T-helper 1 cell treated with Interleukin-12 subunit alpha and Interleukin-12 subunit beta and Interleukin-4 antibody, amounts not matched to agents 30 ng/mL and 1 ng/mL, for 36 hours (primary cell): ENCODE measurements around the gene ZBTB46. TPM values are rescaled to one million over a fixed set of nuclear protein-coding genes. Genes with fewer than 3 reads are reported as not detected.
"Not testable (repeated sequence)": the region's sequence is repeated elsewhere in the genome, so short reads cannot be mapped to it uniquely, and the experiment has no call there.

Experiments used
- intact Hi-C: fragments of 100-400 bp; cut with micrococcal nuclease; formaldehyde crosslinking; loops from one replicate; pipeline ENCODE4 v1.15.1; 2024
- total RNA-seq: library from RNA; stranded (reverse); gene quantifications from 2 replicates; pipeline ENCODE4 v1.2.3, GENCODE V29; 2022

Gene ZBTB46
- total RNA-seq, 1 donor from 2014 or later: 0.61 TPM

GRCh38 chr20:63858393-63859165 is 27.5 kb upstream of the ZBTB46 start:
- intact Hi-C loops: no loop called here

DNA sequence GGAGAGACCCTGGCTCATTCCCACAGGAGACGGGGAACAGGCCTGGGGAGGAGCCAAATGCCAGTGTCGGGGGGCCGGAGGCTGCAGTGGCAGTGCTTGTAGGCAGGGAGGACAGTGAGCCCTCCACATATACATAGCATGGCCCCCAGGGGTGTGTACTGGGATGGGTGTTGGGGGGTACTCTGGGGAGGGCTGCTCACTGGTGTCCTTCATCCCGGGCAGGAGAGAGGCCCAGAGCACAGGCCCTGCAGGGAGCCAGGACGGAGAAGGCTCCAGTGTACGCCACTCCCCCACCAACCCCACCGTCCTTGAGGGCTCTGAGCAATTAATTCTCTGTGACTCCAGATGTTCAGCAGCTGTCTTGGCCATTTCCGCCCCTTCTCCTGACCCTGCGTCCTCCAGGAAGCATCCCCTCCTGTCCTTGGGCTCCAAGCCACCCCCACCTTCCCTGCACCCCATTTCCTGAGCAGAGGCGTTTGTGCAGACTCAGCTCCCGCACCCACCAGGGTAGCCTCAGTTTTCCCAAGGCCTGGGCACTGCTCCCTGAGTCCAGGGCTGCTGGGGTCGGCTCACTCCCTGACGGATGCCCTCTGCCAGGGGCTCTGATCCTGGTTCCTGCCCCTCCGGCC is 26.8 kb upstream of the ZBTB46 start:
- intact Hi-C loops: no loop called here

DNA sequence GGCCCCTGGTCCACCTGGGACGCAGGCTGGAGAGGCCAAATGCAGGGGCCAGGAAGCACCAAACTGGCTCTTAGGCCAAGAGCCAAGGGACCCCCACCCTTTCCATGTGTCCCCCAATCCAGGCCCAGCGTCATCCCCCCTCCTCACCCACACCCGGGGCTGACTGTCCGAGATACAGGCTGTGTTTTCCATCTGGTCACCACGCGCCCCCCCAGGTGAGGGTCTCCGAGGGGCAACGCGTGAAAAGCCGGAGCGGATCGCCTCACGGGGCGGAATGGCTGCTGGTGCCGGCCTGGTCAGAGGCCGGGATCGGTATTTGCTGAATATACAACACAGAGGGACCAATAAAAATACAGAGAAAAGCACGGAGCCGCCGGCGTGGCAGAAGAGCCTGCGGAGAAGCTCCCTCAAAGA is 25.0 kb upstream of the ZBTB46 start:
- intact Hi-C loops: no loop called here

DNA sequence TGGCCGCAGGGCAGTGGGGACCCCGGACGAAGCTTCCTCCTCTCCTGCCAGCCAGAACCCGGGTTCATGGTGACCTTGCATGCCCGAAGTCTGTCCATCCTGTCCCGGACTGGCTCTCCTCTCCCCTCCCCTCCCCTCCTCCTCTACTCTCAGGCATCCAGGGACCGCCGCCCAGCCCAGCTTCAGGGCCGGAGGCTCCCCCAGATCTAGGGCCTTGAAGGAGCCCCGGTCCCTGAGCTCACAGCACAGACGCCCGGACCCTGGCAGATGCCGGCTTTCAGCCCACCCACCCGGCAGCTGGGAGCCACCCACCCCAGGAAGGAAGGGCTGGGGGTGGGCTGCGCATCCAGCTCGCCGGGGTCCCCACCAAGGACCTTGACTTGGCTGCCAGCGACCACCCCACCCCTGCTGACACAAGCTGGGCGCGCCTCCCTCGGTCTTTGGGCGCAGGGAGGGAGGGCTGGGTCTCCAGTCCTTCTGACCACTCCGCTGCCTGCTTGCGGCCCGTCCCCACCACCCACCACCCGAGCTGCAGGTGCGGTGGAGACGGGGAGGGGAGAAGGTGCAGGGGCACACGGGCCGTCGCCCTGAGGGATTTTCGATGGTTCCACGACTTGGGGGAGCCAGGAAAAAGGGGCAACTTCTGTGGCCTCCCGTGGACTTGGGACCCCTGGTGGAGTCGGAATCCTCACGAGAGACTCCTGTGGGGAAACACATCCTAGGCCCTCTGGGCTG is 24.5 kb upstream of the ZBTB46 start:
- intact Hi-C loops: no loop called here

GRCh38 chr20:63854766-63855362 is 23.8 kb upstream of the ZBTB46 start:
- intact Hi-C loops: no loop called here

DNA sequence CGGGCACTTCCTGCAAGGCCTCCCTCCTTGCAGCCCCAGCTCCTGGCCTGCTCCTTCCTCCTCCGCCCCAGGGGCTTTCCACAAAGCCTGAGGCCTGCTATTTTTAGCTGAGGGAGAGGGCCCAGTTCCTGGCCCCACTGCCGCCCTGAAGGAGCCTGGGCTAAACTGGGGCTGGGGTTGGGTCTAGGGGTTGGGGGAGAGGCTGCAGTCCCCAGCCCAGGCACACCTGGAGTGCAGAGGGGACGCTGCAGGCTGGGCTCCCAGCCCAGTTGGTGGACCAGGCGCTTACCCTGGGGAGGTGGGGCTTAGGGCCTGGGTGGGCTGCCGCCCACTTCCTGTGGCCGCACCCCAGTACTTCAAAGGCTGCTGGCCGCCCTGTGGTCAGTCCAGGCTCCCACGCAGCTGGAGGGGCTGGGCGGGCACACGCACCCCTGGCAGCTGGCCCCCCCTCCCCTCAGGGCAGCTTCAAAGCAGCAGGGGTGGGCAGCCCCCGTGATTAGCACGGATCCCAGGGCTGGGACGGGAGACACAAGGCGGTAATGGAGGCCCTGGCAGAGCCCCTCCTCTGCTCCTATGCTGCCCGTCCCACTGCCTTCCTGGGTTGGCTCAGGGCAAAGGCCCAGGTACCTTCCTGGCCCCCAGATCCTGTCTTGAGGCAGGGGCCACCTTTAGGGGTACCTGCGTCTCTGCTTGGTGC is 23.2 kb upstream of the ZBTB46 start:
- intact Hi-C loops: no loop called here

GRCh38 chr20:63853733-63854068 is 22.6 kb upstream of the ZBTB46 start:
- intact Hi-C loops: not testable (repeated sequence)

DNA sequence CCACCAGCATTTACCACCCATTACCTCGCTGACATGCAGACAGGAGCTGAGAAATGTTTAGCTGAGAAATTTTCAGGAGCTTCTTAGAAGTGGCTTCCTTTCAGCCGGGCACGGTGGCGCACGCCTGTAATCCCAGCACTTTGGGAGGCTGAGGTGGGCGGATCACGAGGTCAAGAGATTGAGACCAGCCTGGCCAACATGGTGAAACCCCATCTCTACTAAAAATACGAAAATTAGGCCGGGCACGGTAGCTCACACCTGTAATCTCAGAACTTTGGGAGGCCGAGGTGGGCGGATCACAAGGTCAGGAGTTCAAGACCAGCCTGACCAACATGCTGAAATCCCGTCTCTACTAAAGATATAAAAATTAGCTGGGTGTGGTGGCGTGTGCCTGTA is 20.5 kb upstream of the ZBTB46 start:
- intact Hi-C loops: not testable (repeated sequence)

- intact Hi-C loops: no loop called here
These were observed 19.9 kb upstream of the ZBTB46 start for GRCh38 chr20:63850689-63851547.

- intact Hi-C loops: no loop called here
These were observed 17.2 kb upstream of the ZBTB46 start for GRCh38 chr20:63848003-63848911.

GRCh38 chr20:63847237-63848002 is 16.4 kb upstream of the ZBTB46 start:
- intact Hi-C loops: no loop called here

GRCh38 chr20:63846888-63847236 is 15.8 kb upstream of the ZBTB46 start:
- intact Hi-C loops: no loop called here

DNA sequence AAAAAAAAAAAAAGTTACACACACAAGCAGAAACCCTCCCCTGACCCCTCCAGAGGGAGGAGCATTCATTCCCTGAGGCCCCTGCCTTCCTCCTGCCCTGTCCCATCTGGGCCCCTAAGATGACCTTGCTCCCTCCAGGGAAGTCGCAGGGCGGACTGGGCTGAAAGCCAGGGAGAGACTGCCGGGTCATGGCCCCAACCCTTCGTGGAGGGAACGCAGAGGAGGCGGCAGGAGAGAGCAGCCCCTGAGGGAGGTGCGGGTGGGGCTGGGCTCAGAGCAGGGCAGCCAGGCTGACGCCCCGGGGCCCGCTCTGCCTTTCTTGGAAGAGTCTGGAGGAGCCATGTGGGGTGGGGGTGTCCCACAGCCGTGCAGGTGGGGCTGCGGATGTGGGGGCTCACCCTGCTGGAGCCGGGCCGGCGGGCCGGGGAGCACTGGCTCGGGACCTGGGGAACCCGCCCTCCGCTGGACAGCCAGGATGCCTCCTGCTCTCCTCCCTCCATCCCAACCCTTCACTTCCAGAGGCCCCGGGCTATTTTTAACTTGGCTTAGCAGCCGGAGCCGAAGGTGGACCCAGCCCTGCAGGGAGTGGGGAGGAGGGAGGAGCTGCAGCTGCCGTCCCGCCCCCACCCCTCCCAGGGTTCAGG is 15.2 kb upstream of the ZBTB46 start:
- intact Hi-C loops: no loop called here

GRCh38 chr20:63844511-63844991 is 13.5 kb upstream of the ZBTB46 start:
- intact Hi-C loops: no loop called here

DNA sequence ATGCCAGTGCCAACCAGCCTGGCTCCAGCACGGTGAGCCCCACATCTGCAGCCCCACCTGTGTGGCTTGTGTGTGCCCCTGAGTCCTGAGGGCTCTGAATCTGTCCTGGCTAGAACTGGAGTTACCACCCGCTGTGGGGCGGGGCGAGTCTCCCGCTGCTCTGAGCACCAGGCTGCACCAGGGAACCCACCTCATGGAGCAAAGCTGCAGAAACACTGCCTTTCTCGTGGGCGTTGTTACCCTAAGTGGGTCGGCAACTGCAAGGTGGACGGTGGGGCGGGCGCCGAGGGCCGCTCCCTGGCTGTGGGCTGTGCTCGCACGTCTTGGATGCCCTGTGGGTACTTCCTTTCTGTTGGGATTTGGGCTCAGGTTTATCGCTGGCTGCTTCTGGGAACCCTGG is 12.7 kb upstream of the ZBTB46 start:
- intact Hi-C loops: no loop called here

DNA sequence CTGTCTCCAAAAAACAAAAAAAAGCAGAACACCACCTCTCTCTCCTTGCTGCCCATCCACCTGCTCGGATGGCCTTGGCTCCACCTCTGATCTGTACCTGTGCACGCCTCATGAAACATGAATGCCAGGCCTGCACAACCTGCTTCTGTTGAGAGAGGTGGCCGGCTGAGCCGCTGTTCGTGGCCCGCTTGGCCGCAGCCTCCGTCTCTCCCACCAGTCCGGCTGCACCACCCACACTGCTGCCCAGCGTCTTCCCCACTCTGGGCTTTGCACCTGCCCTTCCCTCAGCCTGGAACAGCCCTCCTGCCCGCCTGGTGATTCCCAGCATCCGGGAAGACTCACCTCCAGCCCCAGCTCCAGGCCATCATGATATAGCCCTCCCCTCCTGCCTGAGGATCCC is 12.2 kb upstream of the ZBTB46 start:
- intact Hi-C loops: no loop called here

DNA sequence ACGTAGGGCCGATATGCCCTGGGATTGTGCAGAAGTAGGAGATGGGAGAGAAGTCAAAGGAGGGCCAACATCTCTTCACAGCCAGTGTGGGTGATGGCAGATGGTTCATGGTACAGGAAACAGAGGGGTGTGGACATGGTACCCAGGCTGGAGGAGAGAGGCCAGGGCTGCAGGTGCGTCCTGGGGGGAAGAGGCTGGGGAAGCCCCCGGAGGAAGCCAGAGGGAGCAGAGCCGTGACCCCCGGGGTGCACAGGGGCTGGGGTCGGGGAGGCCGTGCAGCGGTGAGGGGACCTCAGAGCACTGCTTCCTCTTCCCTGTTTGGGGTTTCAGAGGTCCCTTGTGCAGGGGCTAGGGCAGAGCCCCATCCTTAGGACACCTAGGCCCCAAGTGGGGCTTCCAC is 11.2 kb upstream of the ZBTB46 start:
- intact Hi-C loops: no loop called here

GRCh38 chr20:63840405-63840828 is 9.4 kb upstream of the ZBTB46 start:
- intact Hi-C loops: no loop called here
